Nephron progenitor cell (in vitro differentiated cells): ENCODE results near the gene CCDC194.
A peak's percentile ranks its signal among the peaks of the same experiment; 100 is the strongest.

Experiments used
- DNase-seq: peaks from one replicate; pipeline ENCODE4 v3.0.0; 2021
- H3K27ac Mint-ChIP-seq: 2 replicates; pipeline ENCODE4 v1.8.0; 2021; ENCODE audit warnings: mild to moderate bottlenecking, moderate library complexity, mixed read lengths
- H3K27me3 Mint-ChIP-seq: 2 replicates; pipeline ENCODE4 v1.8.0; 2021; ENCODE audit warnings: mild to moderate bottlenecking, low read depth, mixed read lengths; ENCODE audit not compliant: poor library complexity
- H3K36me3 Mint-ChIP-seq: 2 replicates; pipeline ENCODE4 v1.8.0; 2021; ENCODE audit warnings: low read depth, mixed read lengths
- H3K4me1 Mint-ChIP-seq: 2 replicates; pipeline ENCODE4 v1.8.0; 2021; ENCODE audit warnings: mixed read lengths
- H3K4me3 Mint-ChIP-seq: 2 replicates; pipeline ENCODE4 v1.8.0; 2021; ENCODE audit warnings: mild to moderate bottlenecking, moderate library complexity, mixed read lengths
- H3K9me3 Mint-ChIP-seq: 2 replicates; pipeline ENCODE4 v1.8.0; 2021; ENCODE audit warnings: mild to moderate bottlenecking, moderate library complexity, mixed read lengths
- CTCF ChIP-seq: fragments of 200-600 bp; sonication (generic); IDR thresholded peaks from 2 replicates; pipeline ENCODE4 v1.5.0; 2021; ENCODE audit warnings: antibody characterized with exemption

The CCDC194 gene

GRCh38 chr19:17420475-17420924 lies 26.5 kb upstream of the CCDC194 start:
- DNase-seq: peak; percentile 55
- Mint-ChIP-seq H3K36me3 (peaks cover 15% of the 10 kb centered on the region), H3K9me3 (no peaks in the 10 kb centered on the region), H3K4me3 (peak overlapping the region; percentile 89), H3K27ac (peak overlapping the region; percentile 83), H3K4me1 (peaks cover 69% of the 10 kb centered on the region), H3K27me3 (peaks cover 4% of the 10 kb centered on the region)
- no peak for TF ChIP-seq CTCF

- H3K27me3 Mint-ChIP-seq: peaks cover 4% of the 10 kb centered on the region
- H3K36me3 Mint-ChIP-seq: peaks cover 18% of the 10 kb centered on the region
- H3K27ac Mint-ChIP-seq: peak within 1 kb of the TSS; percentile 99
- TF ChIP-seq CTCF: no peak
- H3K4me3 Mint-ChIP-seq: peak within 1 kb of the TSS; percentile 89
- DNase-seq: peak; percentile 94
- H3K9me3 Mint-ChIP-seq: no peaks in the 10 kb centered on the region
- H3K4me1 Mint-ChIP-seq: peaks cover 69% of the 10 kb centered on the region
Measured at GRCh38 chr19:17419621-17420474, 25.9 kb upstream of the CCDC194 start, which contains the start of gene MVB12A. MVB12A (plus strand) TSS chr19:17420047; CDS start chr19:17420136, 89 bp downstream.

GRCh38 chr19:17419154-17419620 lies 25.2 kb upstream of the CCDC194 start:
- H3K27ac Mint-ChIP-seq: peak overlapping the region; percentile 99
- peaks cover 4% of the 10 kb centered on the region for H3K27me3 Mint-ChIP-seq
- H3K36me3 Mint-ChIP-seq: peaks cover 18% of the 10 kb centered on the region
- peaks cover 67% of the 10 kb centered on the region for H3K4me1 Mint-ChIP-seq
- DNase-seq: no peak
- no peak for TF ChIP-seq CTCF
- no peaks in the 10 kb centered on the region for H3K9me3 Mint-ChIP-seq
- peak overlapping the region; percentile 89 for H3K4me3 Mint-ChIP-seq

GRCh38 chr19:17418710-17419109 lies 24.7 kb upstream of the CCDC194 start:
- Mint-ChIP-seq H3K36me3 (peaks cover 18% of the 10 kb centered on the region), H3K27ac (peak overlapping the region; percentile 99), H3K4me1 (peaks cover 68% of the 10 kb centered on the region), H3K27me3 (peaks cover 4% of the 10 kb centered on the region), H3K9me3 (no peaks in the 10 kb centered on the region), H3K4me3 (peak overlapping the region; percentile 89)
- TF ChIP-seq CTCF: no peak
- no peak for DNase-seq

GRCh38 chr19:17415121-17415520 lies 21.1 kb upstream of the CCDC194 start:
- no peak for TF ChIP-seq CTCF
- peaks cover 14% of the 10 kb centered on the region for H3K36me3 Mint-ChIP-seq
- peaks cover 80% of the 10 kb centered on the region for H3K4me1 Mint-ChIP-seq
- H3K27me3 Mint-ChIP-seq: peaks cover 7% of the 10 kb centered on the region
- H3K4me3 Mint-ChIP-seq: peak overlapping the region; percentile 53
- peak overlapping the region; percentile 97 for H3K27ac Mint-ChIP-seq
- no peak for DNase-seq
- no peaks in the 10 kb centered on the region for H3K9me3 Mint-ChIP-seq
